SK-N-SH (cell line): Measurements from ENCODE around the gene MAN2B2. TPM values are rescaled to one million over a fixed set of nuclear protein-coding genes. Genes with fewer than 3 reads are reported as not detected.

Experiments used
- CTCF ChIA-PET: fragments of 300-600, 350-600 bp; formaldehyde crosslinking; extraction: SDS; loops from one replicate; lab custom pipeline; 2021; lab: Yijun Ruan, JAX
- POLR2A ChIA-PET: fragments of 350-600 bp; sonication (Branson Sonifier 250); formaldehyde crosslinking; extraction: SDS; loops from one replicate; lab custom pipeline; 2020; ENCODE audit warnings: antibody characterized with exemption, inconsistent platforms; lab: Yijun Ruan, JAX
- DNase-seq: peaks from one replicate; pipeline ENCODE4 v3.0.0; 2012
- H2AFZ ChIP-seq: fragments of 200-600 bp; sonication (generic); 2 replicates; pipeline ENCODE4 v1.8.1; 2016; ENCODE audit warnings: antibody characterized with exemption, mild to moderate bottlenecking, low read depth
- H3F3A ChIP-seq: fragments of 200-600 bp; sonication (generic); replicated peaks from 2 replicates; pipeline ENCODE3; 2016; ENCODE audit warnings: antibody characterized with exemption, mild to moderate bottlenecking; ENCODE audit not compliant: insufficient read depth
- H3K27ac ChIP-seq, 2 experiments: fragments of 200-500 bp in 1 of 2; fragments of 200-600 bp in 1 of 2; sonication (Bioruptor generic) in 1 of 2; sonication (generic), shearing (Covaris generic) in 1 of 2; 2 replicates each; pipeline versions ENCODE4 v1.5.1 to v1.6.1; 2014 to 2016; ENCODE audit warnings: low read depth in 2 of 2, inconsistent platforms in 1 of 2, low read length in 1 of 2, mild to moderate bottlenecking in 1 of 2, mixed read lengths in 1 of 2
- H3K27me3 ChIP-seq: fragments of 200-600 bp; sonication (generic), shearing (Covaris generic); 2 replicates; pipeline ENCODE4 v1.6.1; 2016; ENCODE audit warnings: mixed run types; ENCODE audit not compliant: insufficient read depth
- H3K36me3 ChIP-seq, 2 experiments: fragments of 200-500 bp in 1 of 2; fragments of 200-600 bp in 1 of 2; sonication (Bioruptor generic) in 1 of 2; sonication (generic) in 1 of 2; replicated peaks in 1 of 2; 2 replicates each; pipeline versions ENCODE3 to v1.5.1; 2014 to 2016; ENCODE audit warnings: low read length in 1 of 2, mild to moderate bottlenecking in 1 of 2; ENCODE audit not compliant: insufficient read depth in 2 of 2, control insufficient read depth in 1 of 2
- H3K4me1 ChIP-seq, 2 experiments: fragments of 200-500 bp in 1 of 2; fragments of 200-600 bp in 1 of 2; sonication (Bioruptor generic) in 1 of 2; sonication (generic), shearing (Covaris generic) in 1 of 2; 2 replicates each; pipeline versions ENCODE4 v1.5.1 to v1.6.1; 2014 to 2016; ENCODE audit warnings: low read depth in 1 of 2, low read length in 1 of 2, mixed run types in 1 of 2; ENCODE audit not compliant: insufficient read depth in 2 of 2, control insufficient read depth in 1 of 2
- H3K4me2 ChIP-seq: fragments of 200-600 bp; sonication (generic), shearing (Covaris generic); 2 replicates; pipeline ENCODE4 v1.6.1; 2017; ENCODE audit warnings: mixed run types
- H3K4me3 ChIP-seq, 2 experiments: fragments of 200-500 bp in 1 of 2; fragments of 200-600 bp in 1 of 2; sonication (Bioruptor generic) in 1 of 2; sonication (generic), shearing (Covaris generic) in 1 of 2; 2 replicates each; pipeline versions ENCODE4 v1.5.1 to v1.8.1; 2014 to 2016; ENCODE audit warnings: low read depth in 2 of 2, inconsistent platforms in 1 of 2, low read length in 1 of 2, mild to moderate bottlenecking in 1 of 2, mixed read lengths in 1 of 2, moderate library complexity in 1 of 2
- H3K79me2 ChIP-seq: fragments of 200-600 bp; sonication (generic); 2 replicates; pipeline ENCODE4 v1.8.1; 2017; ENCODE audit warnings: mild to moderate bottlenecking; ENCODE audit not compliant: insufficient read depth
- H3K9ac ChIP-seq: fragments of 200-600 bp; sonication (generic); 2 replicates; pipeline ENCODE4 v1.6.1; 2017; ENCODE audit warnings: mixed run types
- H3K9me2 ChIP-seq: fragments of 200-600 bp; sonication (generic); 2 replicates; pipeline ENCODE4 v1.6.1; 2017; ENCODE audit warnings: mixed run types
- H3K9me3 ChIP-seq: fragments of 200-600 bp; sonication (generic); 2 replicates; pipeline ENCODE4 v1.6.1; 2017; ENCODE audit warnings: mixed run types, mild to moderate bottlenecking, moderate library complexity
- H4K20me1 ChIP-seq: fragments of 200-600 bp; sonication (generic); 2 replicates; pipeline ENCODE4 v1.6.1; 2017; ENCODE audit warnings: mild to moderate bottlenecking, mixed run types; ENCODE audit not compliant: insufficient read depth
- CTCF ChIP-seq: fragments of 200-600 bp; sonication (generic); IDR thresholded peaks from 2 replicates; pipeline ENCODE4 v1.6.1; 2017; ENCODE audit warnings: antibody characterized with exemption, mild to moderate bottlenecking, moderate library complexity
- FOSL2 ChIP-seq: IDR thresholded peaks from 2 replicates; pipeline ENCODE4 v1.4.0; 2012; ENCODE audit warnings: low read depth, mild to moderate bottlenecking, moderate library complexity, borderline replicate concordance
- IRF3 ChIP-seq: fragments of 150-350 bp; IDR thresholded peaks from 2 replicates; pipeline ENCODE4 v1.6.1; 2016; ENCODE audit warnings: mild to moderate bottlenecking, low read depth, low read length
- MEF2A ChIP-seq: IDR thresholded peaks from 2 replicates; pipeline ENCODE4 v1.4.0; 2012; ENCODE audit warnings: low read depth, borderline replicate concordance
- POLR2AphosphoS5 ChIP-seq: IDR thresholded peaks from 2 replicates; pipeline ENCODE4 v1.6.1; 2012; ENCODE audit warnings: low read depth, low read length
- RAD21 ChIP-seq: IDR thresholded peaks from 2 replicates; pipeline ENCODE4 v1.6.1; 2012; ENCODE audit warnings: mild to moderate bottlenecking, low read length
- RCOR1 ChIP-seq: fragments of 150-350 bp; IDR thresholded peaks from 2 replicates; pipeline ENCODE4 v1.6.1; 2017; ENCODE audit warnings: antibody characterized with exemption, low read length
- REST ChIP-seq: IDR thresholded peaks from 2 replicates; pipeline ENCODE4 v1.6.1; 2012; ENCODE audit warnings: mild to moderate bottlenecking, low read depth, low read length, moderate library complexity
- RXRA ChIP-seq: IDR thresholded peaks from 2 replicates; pipeline ENCODE4 v1.4.0; 2012; ENCODE audit warnings: low read depth, mild to moderate bottlenecking, borderline replicate concordance
- WGBS: methylation state at CpG from one replicate; pipeline ENCODE4 v1.1.6; 2017; ENCODE audit warnings: low lambda C conversion rate; 5-methylcytosine and 5-hydroxymethylcytosine counted together
- polyA plus RNA-seq, 3 experiments: library from polyadenylated mRNA; depleted of rRNA; stranded (reverse); fragments of >200 nt; gene quantifications; 2 replicates each; pipeline ENCODE4 v1.2.3, GENCODE V29; 2012

MAN2B2 gene
- polyA plus RNA-seq, 1 of the 3 experiments (the other 2 are of a cell fraction): 24.9 TPM

- Histone ChIP-seq H3K79me2 (no peaks in the 10 kb centered on the region), H2AFZ (no peak overlapping the region), H3K27me3 (no peaks in the 10 kb centered on the region), H3K9me3 (no peaks in the 10 kb centered on the region), H3K9ac (no peak overlapping the region), H3K27ac (no peak overlapping the region), H3K4me1 (no peaks in the 10 kb centered on the region), H3K9me2 (no peaks in the 10 kb centered on the region), H3F3A (no peaks in the 10 kb centered on the region), H3K36me3 (peaks cover 0 to 4% of the 10 kb centered on the region in 2 experiments), H3K4me2 (no peak overlapping the region), H4K20me1 (no peaks in the 10 kb centered on the region), H3K4me3 (no peak overlapping the region)
- CTCF ChIA-PET: no interaction called here
- TF ChIP-seq RXRA: no peak
- TF ChIP-seq RCOR1: no peak
- TF ChIP-seq CTCF: no peak
- TF ChIP-seq IRF3: no peak
- no peak for TF ChIP-seq RAD21
- no peak for DNase-seq
- POLR2A ChIA-PET: no interaction called here
- WGBS: 92% methylated on average over 7 of the region's 22 CpGs
Observed at GRCh38 chr4:6594341-6594740, 19.4 kb downstream of the MAN2B2 start.

DNA sequence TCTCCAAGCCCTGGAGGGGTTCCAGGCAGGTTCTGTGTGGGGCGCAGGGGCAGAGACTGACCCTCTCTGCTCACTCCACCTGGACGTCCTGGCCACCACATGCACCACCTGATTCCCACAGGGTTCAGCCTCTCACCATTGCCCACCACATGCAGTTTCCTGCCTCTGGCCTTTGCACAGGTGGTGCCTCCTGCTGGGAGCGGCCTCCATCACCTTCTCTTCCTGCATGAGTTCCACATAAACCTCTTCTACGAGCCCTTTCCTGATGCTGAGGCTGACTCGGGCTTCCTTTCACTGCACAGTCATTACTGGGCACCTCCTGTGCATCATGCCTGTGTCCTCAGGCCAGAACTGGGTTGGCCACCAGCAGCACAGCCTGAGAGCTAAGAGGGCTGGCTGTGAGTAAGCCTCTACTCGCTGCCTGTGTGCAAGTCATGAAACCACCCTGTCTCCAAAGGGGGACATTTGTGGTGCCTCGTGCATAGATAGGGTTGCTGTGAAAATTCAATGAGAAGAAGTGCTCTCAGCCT is 19.9 kb downstream of the MAN2B2 start:
- H3K36me3 ChIP-seq: peaks cover 0 to 4% of the 10 kb centered on the region in 2 experiments
- no peaks in the 10 kb centered on the region for H3K27me3 ChIP-seq
- H3F3A ChIP-seq: no peaks in the 10 kb centered on the region
- 85% methylated on average over 6 of the region's 7 CpGs for WGBS
- no peak overlapping the region for H3K27ac ChIP-seq
- CTCF ChIA-PET: no interaction called here
- H3K9me2 ChIP-seq: no peaks in the 10 kb centered on the region
- no peak overlapping the region for H3K4me2 ChIP-seq
- H3K9me3 ChIP-seq: no peaks in the 10 kb centered on the region
- POLR2A ChIA-PET: no interaction called here
- TF ChIP-seq POLR2AphosphoS5 (no peak), MEF2A (no peak), IRF3 (no peak), FOSL2 (no peak), REST (no peak)
- H2AFZ ChIP-seq: no peak overlapping the region
- H4K20me1 ChIP-seq: no peaks in the 10 kb centered on the region
- no peaks in the 10 kb centered on the region for H3K79me2 ChIP-seq
- no peak for DNase-seq
- no peaks in the 10 kb centered on the region for H3K4me1 ChIP-seq
- H3K4me3 ChIP-seq: no peak overlapping the region
- no peak overlapping the region for H3K9ac ChIP-seq
